Heart left ventricle (tissue), 16 donors: Measurements from ENCODE around the gene CD300LB. TPM values are rescaled to one million over a fixed set of nuclear protein-coding genes. Genes with fewer than 3 reads are reported as not detected.

ENCODE experiments used
- ATAC-seq, 4 donors: fragments of 200-7000 bp; cut with Tn5 transposase; one replicate each; pipeline ENCODE4 v1.9.1; 2020 to 2022; ENCODE audit warnings: moderate library complexity in 4 of 4, mild to moderate bottlenecking in 3 of 4, moderate number of reproducible peaks in 1 of 4
- DNase-seq, 5 donors: peaks; one replicate each; pipeline ENCODE4 v3.0.0-alpha.2; 2020
- H3K27ac ChIP-seq, 12 donors: fragments of 200-600 bp; sonication (generic) in 4 of 12; one replicate each; pipeline versions ENCODE4 v1.5.0 to v1.8.0; 2016 to 2022; ENCODE audit warnings: mild to moderate bottlenecking in 2 of 12
- H3K27me3 ChIP-seq, 9 donors: fragments of 200-600 bp; sonication (generic) in 2 of 9; one replicate each; pipeline versions ENCODE4 v1.5.1 to v1.8.0; 2016 to 2022; ENCODE audit warnings: mild to moderate bottlenecking in 3 of 9
- H3K36me3 ChIP-seq, 9 donors: fragments of 200-600 bp; sonication (generic) in 2 of 9; one replicate each; pipeline versions ENCODE4 v1.5.0 to v1.8.0; 2018 to 2022; ENCODE audit warnings: mild to moderate bottlenecking in 2 of 9
- H3K4me1 ChIP-seq, 12 donors: fragments of 200-600 bp; sonication (generic) in 4 of 12; one replicate each; pipeline versions ENCODE4 v1.5.0 to v1.8.0; 2016 to 2022; ENCODE audit warnings: mild to moderate bottlenecking in 3 of 12
- H3K4me3 ChIP-seq, 12 donors: fragments of 200-600 bp; sonication (generic) in 4 of 12; one replicate each; pipeline versions ENCODE4 v1.5.0 to v1.8.0; 2017 to 2022; ENCODE audit warnings: mild to moderate bottlenecking in 9 of 12, moderate library complexity in 4 of 12
- H3K9me3 ChIP-seq, 12 donors: fragments of 200-600 bp; sonication (generic) in 4 of 12; one replicate each; pipeline versions ENCODE4 v1.5.0 to v1.8.0; 2016 to 2022; ENCODE audit warnings: mild to moderate bottlenecking in 1 of 12
- CTCF ChIP-seq, 12 donors: fragments of 200-600 bp; sonication (generic) in 4 of 12; IDR thresholded peaks; one replicate each; pipeline versions ENCODE4 v1.5.0 to v1.8.0; 2018 to 2022; ENCODE audit warnings: antibody characterized with exemption in 12 of 12, mild to moderate bottlenecking in 5 of 12
- POLR2A ChIP-seq, 2 donors: fragments of 450-650 bp; IDR thresholded peaks; one replicate each; pipeline ENCODE4 v1.6.1; 2017; ENCODE audit warnings: antibody characterized with exemption in 2 of 2, mild to moderate bottlenecking in 2 of 2, moderate library complexity in 2 of 2
- WGBS, 4 donors: extraction: QIAGEN DNeasy Blood & Tissue Kit in 2 of 4; methylation state at CpG; one replicate each; pipeline versions ENCODE4 v1.1.5 to v1.1.7; 2013 to 2018; 5-methylcytosine and 5-hydroxymethylcytosine counted together
- intact Hi-C, 10 donors: fragments of 100-400 bp; cut with DNase I; formaldehyde crosslinking; loops; one replicate each; pipeline versions ENCODE4 v1.11.1 to v1.14.2; 2022
- polyA plus RNA-seq, 2 donors: library from polyadenylated mRNA; stranded (reverse); fragments of 200-250 nt; gene quantifications; one replicate each; pipeline ENCODE4 v1.2.3, GENCODE V29; 2013
- total RNA-seq, 9 donors: library from RNA; depleted of rRNA in 2 of 9; stranded (reverse); fragments of >200 nt in 2 of 9; fragmentation: NEBNext Ultra II Directional in 3 of 9; extraction: Animal tissue kit (Norgen Biotek cat#: 25700) in 3 of 9; gene quantifications; one replicate each; pipeline versions ENCODE4 v1.1.0 to v1.2.4, GENCODE V29; 2016 to 2023
- donor health status: ischemic (EF 13 %, LVEDD 7.1; RV severe dilation, severe dysfunction).
- donor health status: healthy with polysubstance abuse.
- donor health status: DM: no; HTN: yes; CAD: no.
- donor health status: DM: no; HTN: no; CAD: no.
- donor health status: ischemic (EF 25% LVEDD 6.9; RV normal size, moderate dysfunction).
- donor health status: ischemic (EF 25% LVEDD 5.7; RV mildly dilated, moderate dysfunction).
- donor health status: healthy.
- donor health status: DM: yes; HTN: yes; CAD: no.
- donor health status: ischemic (EF 35%, LVEDD 5.7; RV mildly dilated, moderate dysfunction).
- donor health status: nonischemic (EF 11% LVEDD 7.7; RV severe dilation, severe dysfunction).
- donor health status: DM: yes; HTN: yes; CAD: no.
- donor health status: PGD.
- donor health status: ischemic (EF 29% LVEDD 5.4; RV normal size, mild dysfunction).
- donor health status: nonischemic (EF 23%, LVEDD 6.1; RV moderate dilation, normal function).

CD300LB gene
- total and polyA plus RNA-seq, 11 donors, result 0.14 to 2.3 (median 0.26) TPM; not detected in 4

- H3K4me1 ChIP-seq, result peaks cover 0 to 32% (median 0%) of the 10 kb centered on the region in 12 donors
- peaks cover 0 to 4% (median 0%) of the 10 kb centered on the region in 12 donors for H3K9me3 ChIP-seq
- ATAC-seq, result no peak
- DNase-seq, result no peak
- H3K27ac ChIP-seq, result peak overlapping the region in 1 of 12 donors; percentile 45
- intact Hi-C loops, result no loop called here
- H3K4me3 ChIP-seq, result no peak overlapping the region
- TF ChIP-seq POLR2A (IDR thresholded peaks at IDR 0.05) (no peak), CTCF (IDR thresholded peaks at IDR 0.05) (no peak)
- 69 to 74% (median 71%) methylated on average over 4 of the region's 4 CpGs for WGBS, 4 donors
- H3K36me3 ChIP-seq, result no peaks in the 10 kb centered on the region
- H3K27me3 ChIP-seq, result peaks cover 0 to 12% (median 0%) of the 10 kb centered on the region in 9 donors
Observed at GRCh38 chr17:74568106-74568873, 37.0 kb upstream of the CD300LB start.

GRCh38 chr17:74567397-74567796, 36.1 kb upstream of the CD300LB start, which contains the start of gene CD300H:
CD300H (minus strand) TSS chr17:74567509.
- intact Hi-C loops, result no loop called here
- peak within 1 kb of the TSS in 1 of 12 donors; percentile 76 for H3K27ac ChIP-seq
- ATAC-seq (peak in 3 of 4 donors; percentile 28 to 52 (median 45)), DNase-seq (no peak)
- 73 to 89% (median 74%) methylated on average over 1 to 2 of the region's 2 CpGs for WGBS, 4 donors
- peaks cover 0 to 32% (median 0%) of the 10 kb centered on the region in 12 donors for H3K4me1 ChIP-seq
- TF ChIP-seq POLR2A (IDR thresholded peaks at IDR 0.05) (no peak), CTCF (IDR thresholded peaks at IDR 0.05) (no peak)
- peaks cover 0 to 16% (median 0%) of the 10 kb centered on the region in 9 donors for H3K27me3 ChIP-seq
- peaks cover 0 to 4% (median 0%) of the 10 kb centered on the region in 12 donors for H3K9me3 ChIP-seq
- H3K4me3 ChIP-seq, result peak within 1 kb of the TSS in 1 of 12 donors; percentile 21
- no peaks in the 10 kb centered on the region for H3K36me3 ChIP-seq

DNA sequence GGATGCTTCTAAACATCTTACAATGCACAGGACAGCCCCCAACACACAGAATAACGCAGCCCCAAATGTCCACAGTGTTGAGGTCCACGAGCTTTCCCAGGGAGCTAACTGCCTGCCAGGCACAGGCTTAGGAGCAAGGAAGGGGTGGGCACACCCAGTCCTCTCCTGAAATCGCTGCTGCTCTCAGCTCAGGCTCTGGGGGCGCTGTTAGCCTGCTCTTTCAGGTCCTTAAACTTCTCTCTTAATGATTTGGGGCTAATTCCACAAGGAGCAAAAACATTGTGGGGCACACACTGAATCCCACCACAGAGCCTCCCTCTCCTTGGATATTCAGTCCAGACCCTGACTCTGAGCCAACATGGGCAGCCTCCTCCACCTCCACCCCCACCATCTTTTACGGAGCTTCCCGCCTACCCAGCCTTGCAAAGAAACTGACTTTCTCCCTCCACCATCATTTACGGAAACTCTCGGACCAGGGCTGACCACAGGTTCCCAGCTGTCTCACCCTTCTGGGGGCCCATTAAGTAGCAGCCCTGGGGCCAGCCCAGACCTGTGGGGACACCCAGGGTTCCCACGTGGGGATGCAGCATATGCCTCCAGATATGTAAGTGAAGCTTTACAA, 35.0 kb upstream of the CD300LB start:
- TF ChIP-seq POLR2A (IDR thresholded peaks at IDR 0.05) (no peak), CTCF (IDR thresholded peaks at IDR 0.05) (peak; percentile 19 to 55 (median 36))
- WGBS, 4 donors, result 28 to 40% (median 34%) methylated on average over 9 of the region's 9 CpGs
- peaks cover 0 to 21% (median 0%) of the 10 kb centered on the region in 9 donors for H3K27me3 ChIP-seq
- intact Hi-C loops, result no loop called here
- peak in 1 of 5 donors; percentile 43 for DNase-seq
- peaks cover 0 to 32% (median 0%) of the 10 kb centered on the region in 12 donors for H3K4me1 ChIP-seq
- H3K27ac ChIP-seq, result no peak overlapping the region
- peak overlapping the region in 1 of 12 donors; percentile 10 for H3K4me3 ChIP-seq
- H3K36me3 ChIP-seq, result no peaks in the 10 kb centered on the region
- ATAC-seq, result peak in 2 of 4 donors; percentile 31 to 46
- H3K9me3 ChIP-seq, result no peaks in the 10 kb centered on the region

- Histone ChIP-seq H3K27me3 (peaks cover 0 to 23% (median 0%) of the 10 kb centered on the region in 9 donors), H3K4me1 (peaks cover 0 to 32% (median 0%) of the 10 kb centered on the region in 12 donors), H3K9me3 (no peaks in the 10 kb centered on the region), H3K27ac (no peak overlapping the region), H3K4me3 (no peak overlapping the region), H3K36me3 (no peaks in the 10 kb centered on the region)
- intact Hi-C loops, result no loop called here
- TF ChIP-seq POLR2A (IDR thresholded peaks at IDR 0.05) (no peak), CTCF (IDR thresholded peaks at IDR 0.05) (no peak)
- no peak for ATAC-seq
- no peak for DNase-seq
- 42 to 61% (median 52%) methylated on average over 5 of the region's 5 CpGs for WGBS, 4 donors
Observed at GRCh38 chr17:74565126-74565525, 33.9 kb upstream of the CD300LB start.
